HuH-7 (cell line): ENCODE measurements around the gene SLC44A5.
"Not testable (repeated sequence)": the region's sequence is repeated elsewhere in the genome, so short reads cannot be mapped to it uniquely, and the experiment has no call there.

Experiments used
- DNase-seq: peaks from one replicate; pipeline ENCODE4 v3.0.0; 2011; ENCODE audit warnings: low spot score

Gene SLC44A5

DNA sequence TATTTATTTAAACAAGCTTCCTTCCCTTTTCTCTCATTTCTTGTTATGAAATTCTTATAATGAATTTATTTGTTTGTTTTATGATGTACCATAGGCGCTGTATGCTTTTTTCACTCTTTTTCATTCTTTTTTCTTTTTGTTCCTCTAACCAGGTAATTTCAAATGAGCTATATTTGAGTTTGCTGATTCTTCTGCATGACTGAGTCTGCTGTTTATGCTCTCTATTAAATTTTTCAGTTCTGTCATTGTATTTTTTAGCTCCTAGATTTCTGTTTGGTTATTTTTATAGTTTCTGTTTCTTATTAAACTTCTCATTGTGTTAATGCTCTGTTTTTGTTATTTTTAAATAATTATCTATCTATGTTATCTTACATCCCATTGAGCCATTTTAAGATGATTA, 244.3 kb downstream of the SLC44A5 start:
- no peak for DNase-seq

DNA sequence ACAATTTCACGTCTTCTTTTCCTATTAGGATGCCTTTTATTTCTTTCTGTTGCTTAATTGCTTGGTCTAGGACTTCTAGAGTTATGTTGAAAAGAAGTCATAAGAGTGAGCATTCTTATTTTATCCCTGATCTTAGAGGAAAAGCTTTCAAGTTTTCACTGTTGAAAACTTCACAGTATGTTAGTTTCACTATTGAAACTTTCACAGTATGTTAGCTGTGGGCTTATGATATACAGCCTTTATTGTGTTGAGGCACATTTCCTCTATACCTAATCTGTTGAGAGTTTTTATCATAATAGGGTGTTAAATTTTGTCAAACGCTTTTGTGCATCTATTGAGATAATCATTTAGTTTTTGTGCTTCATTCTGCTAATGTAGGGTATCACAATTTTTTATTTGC, 249.7 kb downstream of the SLC44A5 start:
- DNase-seq: no peak

DNA sequence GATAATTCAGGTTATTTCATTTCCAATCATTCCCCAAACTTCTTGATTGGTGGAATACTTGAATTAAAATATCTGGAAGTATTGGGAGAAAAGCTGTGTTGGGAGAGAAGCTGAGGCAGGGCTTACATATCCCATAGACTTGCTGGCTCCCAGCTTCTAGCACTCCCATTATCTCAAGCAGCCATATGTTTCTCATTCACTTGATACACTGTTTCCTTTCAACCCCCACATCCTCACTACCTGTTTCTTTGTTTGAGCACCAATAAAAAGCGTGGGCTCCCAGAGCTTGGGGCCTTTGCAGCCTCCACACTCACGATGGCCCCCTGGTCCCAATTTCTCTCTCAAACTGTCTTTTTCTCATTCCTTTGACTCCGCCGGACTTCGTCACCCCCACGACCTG, 256.6 kb downstream of the SLC44A5 start:
- DNase-seq: not testable (repeated sequence)

GRCh38 chr1:75353051-75353450, 257.9 kb downstream of the SLC44A5 start:
- DNase-seq: no peak

- DNase-seq: no peak
Measured at GRCh38 chr1:75345538-75346292, 265.2 kb downstream of the SLC44A5 start.

DNA sequence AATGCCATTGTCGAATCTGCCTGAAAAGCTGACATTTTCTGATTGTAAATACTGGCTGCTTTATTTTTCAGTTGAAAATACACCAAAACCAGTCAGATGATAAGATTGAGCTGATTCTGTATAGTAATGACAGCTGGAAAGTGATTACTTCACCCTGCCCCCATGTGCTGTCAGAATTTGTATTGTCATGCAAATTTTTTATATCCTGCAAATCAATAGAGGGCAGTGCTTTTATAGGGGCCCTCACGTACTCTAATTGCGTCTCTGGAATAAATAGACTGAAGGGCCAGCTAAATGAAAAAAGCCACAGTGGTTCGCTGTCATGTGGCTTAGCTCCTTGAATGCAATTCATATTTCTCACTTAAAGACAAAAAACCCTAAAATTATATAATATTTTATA, 268.1 kb downstream of the SLC44A5 start:
- no peak for DNase-seq

DNA sequence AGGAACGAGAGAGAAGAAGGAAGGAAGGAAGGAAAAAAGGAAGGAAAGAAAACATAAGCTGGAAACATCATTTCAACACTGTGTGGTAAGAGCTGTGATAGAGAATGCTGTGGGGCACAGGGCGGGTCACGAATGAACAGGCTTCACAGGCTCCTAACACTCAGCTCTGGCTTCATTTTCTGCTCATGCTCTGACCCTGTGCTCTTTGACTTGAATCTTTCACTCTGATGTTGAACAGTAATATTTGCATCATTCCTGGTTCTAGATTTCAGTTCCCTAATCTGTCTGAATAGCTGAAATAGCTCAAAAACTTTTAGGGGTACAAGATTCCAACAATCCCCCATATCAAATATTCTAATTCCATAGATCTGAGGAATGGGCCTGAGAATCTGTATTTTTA, 269.4 kb downstream of the SLC44A5 start:
- no peak for DNase-seq

DNA sequence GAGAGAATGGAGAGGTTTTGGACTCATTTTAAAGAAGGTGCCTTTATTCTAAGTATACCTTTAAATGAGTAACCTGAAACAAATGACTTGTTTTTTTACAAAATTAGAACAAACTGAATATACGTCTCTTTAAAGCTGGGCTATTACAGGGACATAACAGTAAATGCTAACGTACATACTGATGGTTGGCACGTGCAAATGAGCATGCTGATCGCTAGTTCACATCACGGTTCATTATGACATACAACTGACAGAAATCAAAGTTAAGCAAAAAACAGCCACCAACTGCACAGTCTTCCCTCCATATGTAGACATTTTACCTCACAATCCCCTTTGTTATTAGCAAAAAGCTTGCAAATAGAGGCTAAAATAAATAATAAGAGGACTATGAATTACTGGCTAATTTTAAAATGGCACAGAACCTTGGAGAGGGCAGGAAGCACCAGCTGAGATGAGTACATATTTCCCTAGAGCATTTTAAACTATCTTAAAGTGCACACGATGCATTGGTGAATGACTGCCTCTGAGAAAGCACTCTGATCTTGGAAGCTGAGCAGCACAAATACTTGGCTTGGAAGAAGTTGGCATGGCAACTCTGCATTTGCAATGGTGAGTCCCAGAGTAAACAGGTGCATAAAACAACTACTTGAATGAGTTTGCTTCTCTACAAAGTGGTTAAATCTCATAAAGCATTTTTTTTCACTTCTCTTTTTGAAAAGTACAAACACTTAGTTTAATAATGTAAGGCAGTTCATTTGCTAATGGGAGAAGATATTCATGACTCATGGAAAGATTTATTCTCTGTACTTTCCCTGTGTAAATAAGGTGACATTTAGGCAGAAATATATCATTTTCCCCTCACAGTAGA, 272.1 kb downstream of the SLC44A5 start:
- no peak for DNase-seq

GRCh38 chr1:75334876-75335389, 276.0 kb downstream of the SLC44A5 start:
- no peak for DNase-seq

DNA sequence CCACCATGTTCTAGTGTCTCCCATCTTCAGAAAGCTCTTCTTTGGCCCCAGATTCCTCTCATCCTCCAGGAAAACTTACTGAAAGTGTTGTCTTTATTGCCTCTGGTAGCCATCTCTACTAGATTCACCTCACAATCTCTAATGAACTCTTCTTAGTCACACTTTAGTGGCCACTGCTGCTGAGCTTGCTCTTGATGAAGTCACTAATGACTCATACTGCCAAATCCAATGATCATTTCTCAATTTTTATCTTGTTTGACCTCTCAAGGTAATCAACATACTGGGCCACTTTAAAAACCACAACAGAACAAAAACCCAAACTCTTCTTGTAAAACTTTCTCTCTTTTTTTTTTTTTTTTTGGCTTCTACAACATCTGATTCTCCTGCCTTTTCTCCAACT, 280.3 kb downstream of the SLC44A5 start:
- DNase-seq: no peak

- no peak for DNase-seq
Measured at GRCh38 chr1:75328691-75329090, 282.2 kb downstream of the SLC44A5 start.

- no peak for DNase-seq
Measured at GRCh38 chr1:75327395-75327794, 283.5 kb downstream of the SLC44A5 start.

- no peak for DNase-seq
Measured at GRCh38 chr1:75317976-75318375, 292.9 kb downstream of the SLC44A5 start.

DNA sequence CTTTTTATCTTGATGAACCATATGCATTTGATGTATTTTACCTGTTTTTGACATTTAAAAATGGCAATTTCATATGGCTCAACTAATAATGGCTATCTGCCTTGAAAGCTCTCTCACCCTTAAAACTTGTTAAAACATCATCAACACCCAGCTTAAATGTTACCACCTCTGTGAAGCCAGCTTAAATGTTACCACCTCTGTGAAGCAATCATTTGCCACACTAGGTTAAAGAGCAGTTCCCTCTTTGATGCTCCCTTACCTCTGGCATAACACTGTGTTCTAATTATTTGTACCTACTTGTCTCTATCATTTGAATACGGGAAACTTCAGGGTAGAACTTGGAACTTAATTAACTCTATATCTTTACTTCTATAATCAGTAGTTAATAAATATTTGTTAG, 294.7 kb downstream of the SLC44A5 start:
- no peak for DNase-seq

DNA sequence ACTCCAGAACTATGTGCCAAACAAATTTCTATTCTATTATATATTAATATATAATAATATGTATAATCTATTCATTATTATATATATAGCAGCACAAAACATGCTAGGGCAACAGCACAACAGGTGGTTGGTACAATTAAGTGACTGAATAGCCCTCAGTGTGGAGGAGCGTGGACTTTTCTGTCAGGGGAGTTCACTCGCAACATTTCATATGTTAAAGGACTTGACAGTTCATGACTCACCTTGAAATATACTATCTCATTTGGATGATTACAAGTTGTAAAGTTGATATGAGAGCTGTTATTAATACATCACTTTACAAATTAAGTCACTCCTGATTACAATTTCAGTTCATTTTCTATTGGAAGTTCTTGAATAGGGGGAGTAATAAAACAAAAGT, 298.3 kb downstream of the SLC44A5 start:
- DNase-seq: no peak

GRCh38 chr1:75310067-75310466, 300.8 kb downstream of the SLC44A5 start:
- no peak for DNase-seq

- no peak for DNase-seq
Measured at GRCh38 chr1:75308365-75308764, 302.5 kb downstream of the SLC44A5 start.

- DNase-seq: no peak
Measured at GRCh38 chr1:75305061-75305460, 305.9 kb downstream of the SLC44A5 start.

DNA sequence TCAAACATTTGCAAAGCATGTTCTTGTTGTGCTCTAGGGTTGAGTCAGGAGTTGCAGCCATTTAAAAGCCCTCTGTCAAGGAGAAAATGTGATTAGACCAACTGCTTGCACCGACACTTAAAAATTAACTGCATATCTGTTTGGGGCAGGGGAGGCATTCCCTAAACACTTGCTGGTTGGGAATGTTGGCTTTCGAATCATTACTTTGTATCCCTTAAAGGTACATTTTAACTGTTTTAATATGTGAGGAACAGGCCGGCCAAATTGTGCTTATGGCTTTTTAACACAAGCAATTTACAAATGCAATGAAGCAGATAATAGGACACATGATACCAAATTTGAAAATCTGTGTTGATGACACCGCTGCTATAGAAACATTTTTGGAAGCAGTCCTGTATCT, 317.6 kb downstream of the SLC44A5 start:
- no peak for DNase-seq

- no peak for DNase-seq
Measured at GRCh38 chr1:75292013-75292412, 318.9 kb downstream of the SLC44A5 start.

- DNase-seq: no peak
Measured at GRCh38 chr1:75276385-75276784, 334.5 kb downstream of the SLC44A5 start.

- DNase-seq: no peak
Measured at GRCh38 chr1:75275631-75276030, 335.3 kb downstream of the SLC44A5 start.

GRCh38 chr1:75274920-75275506, 335.9 kb downstream of the SLC44A5 start:
- no peak for DNase-seq
